ENCODE measurements around the gene DEF6.
"Not testable (repeated sequence)": the region's sequence is repeated elsewhere in the genome, so short reads cannot be mapped to it uniquely, and the experiment has no call there.

DEF6 gene

DNA sequence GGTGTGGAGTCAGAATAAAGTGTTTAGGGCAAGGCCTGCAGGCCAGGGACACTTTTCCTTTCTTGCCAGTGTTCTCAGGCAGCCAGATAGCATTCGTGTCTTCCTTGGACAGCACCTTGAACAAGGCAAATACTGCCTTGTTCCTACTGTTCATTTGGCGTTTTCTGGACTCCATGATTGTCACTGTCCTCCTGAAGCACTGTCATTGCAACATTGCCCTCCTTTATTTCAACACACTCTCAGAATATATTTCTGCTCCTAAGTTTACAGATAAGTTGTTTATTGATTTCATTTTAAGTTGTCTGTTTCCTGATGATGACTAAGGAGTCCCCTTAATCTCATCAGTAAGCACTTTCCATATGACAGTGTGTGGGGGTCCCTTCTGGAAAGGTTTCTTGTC lies 15.1 kb upstream of the DEF6 start:
- no peak for DNase-seq (ENCODE audit: low read depth in 2 of 2)

DNA sequence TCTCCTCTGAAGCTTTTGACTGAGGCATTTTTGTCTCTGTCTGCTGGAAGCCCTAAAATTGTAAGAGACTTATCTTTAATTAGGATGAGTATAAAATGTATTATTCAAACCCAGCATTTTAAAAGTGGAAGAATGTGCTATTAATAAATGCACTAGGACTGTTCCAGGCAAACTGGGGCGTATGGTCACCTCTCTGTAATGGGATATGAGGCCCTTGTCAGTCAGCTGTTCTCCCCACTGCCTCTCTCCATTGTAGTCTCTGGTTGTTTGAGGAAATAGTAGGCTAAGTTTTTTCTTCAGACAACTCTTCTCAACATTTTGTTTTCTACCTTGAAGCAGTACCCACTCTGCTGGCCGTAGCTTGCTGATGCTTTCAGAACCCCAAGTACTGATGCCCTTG lies 14.3 kb upstream of the DEF6 start:
- no peak for DNase-seq (ENCODE audit: low read depth in 2 of 2)

DNA sequence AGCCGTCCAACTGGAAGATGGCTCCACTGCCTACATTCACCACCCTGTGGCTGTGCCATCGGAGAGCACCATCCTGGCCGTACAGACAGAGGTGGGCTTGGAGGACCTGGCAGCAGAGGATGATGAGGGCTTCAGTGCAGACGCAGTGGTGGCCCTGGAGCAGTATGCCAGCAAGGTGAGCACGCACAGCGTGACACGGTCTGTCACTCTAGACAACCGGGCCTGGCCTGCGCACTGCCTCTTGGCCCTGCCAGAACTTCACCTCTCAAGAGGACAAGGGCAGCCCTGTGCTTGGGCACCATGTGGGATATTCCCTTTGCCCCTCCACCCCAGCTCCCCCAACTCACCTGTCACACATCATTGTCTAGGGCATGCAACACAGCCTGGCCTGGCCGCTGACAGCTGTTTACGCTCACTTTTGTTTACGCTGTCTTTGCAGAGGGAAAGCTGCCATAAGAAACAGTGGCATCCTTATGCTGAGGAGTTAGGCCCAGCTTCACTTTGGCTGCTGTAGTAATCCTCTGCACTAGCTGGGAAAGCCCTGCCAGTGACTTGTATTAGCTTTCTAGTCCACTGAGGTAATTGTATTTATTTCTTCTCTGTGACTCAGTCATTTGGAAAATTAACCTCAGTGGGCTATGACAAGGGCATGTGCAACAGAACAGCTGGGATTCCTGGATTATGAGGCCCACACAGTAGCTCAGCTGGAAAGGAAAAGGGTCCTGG lies 9.8 kb upstream of the DEF6 start:
- DNase-seq (ENCODE audit: low read depth in 2 of 2): no peak

DNA sequence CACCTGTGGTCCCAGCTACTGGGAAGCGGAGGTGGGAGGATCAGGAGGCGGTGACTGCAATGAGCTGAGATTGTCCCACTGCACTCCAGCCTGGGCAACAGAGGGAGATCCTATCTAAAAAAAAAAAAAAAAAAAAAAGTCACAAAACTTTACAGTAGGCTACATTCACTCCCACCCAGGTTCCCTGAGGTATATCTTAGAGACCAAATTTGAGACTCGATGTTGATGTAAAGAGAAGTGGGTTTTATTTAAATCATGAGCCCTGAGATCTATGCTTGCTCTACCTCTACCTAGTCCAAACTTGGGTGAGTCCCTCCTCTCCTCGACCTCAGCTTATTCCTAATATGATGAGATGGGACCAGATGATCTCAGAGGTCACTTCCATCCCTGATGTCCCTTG lies 8.8 kb upstream of the DEF6 start:
- no peak for DNase-seq (ENCODE audit: low read depth in 2 of 2)

DNA sequence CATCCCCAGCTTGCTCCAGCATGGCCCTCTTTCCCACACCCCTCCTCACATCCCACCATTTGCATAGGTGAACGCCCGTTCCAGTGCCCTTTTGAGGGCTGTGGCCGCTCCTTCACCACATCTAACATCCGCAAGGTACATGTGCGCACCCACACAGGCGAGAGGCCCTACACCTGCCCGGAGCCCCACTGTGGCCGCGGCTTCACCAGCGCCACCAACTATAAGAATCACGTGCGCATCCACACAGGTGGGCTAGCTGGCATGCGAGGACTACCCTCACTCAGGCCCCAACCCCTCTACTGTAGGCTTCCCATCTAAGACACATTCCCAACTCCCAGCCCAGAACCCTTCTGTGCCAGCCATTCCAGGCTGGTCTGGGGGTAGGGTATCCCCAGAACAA lies 6.1 kb upstream of the DEF6 start:
- DNase-seq (ENCODE audit: low read depth in 2 of 2): no peak

DNA sequence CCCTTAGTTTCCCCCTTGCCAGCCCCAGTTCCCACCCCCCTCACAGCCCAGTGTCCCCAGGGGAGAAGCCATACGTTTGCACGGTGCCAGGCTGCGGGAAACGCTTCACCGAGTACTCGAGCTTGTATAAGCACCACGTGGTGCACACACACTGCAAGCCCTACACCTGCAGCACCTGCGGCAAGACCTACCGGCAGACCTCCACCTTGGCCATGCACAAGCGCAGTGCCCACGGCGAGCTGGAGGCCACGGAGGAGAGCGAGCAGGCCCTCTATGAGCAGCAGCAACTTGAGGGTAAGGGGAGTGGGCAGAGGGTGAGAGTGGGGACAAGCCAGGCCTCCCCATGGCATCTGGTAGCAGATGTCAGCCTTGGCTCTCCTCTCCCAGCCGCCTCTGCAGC lies 5.1 kb upstream of the DEF6 start:
- DNase-seq (ENCODE audit: low read depth in 2 of 2): no peak

DNA sequence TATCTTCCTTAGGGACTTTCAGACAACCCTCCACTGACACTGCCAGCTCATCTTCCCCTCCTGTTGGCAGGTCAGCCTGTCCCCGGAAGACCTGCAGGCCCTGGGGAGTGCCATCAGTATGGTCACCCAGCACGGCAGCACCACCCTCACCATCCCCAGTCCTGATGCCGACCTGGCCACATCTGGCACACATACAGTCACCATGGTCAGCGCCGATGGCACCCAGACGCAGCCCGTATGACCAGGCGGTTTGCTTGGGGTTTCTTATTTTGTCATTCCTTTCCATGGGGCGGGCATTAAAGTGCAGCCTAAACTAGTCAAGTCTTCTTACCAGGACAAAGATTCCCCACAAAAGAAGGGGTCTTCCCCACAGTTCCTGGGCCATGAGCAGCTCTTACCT lies 3.9 kb upstream of the DEF6 start:
- no peak for DNase-seq (ENCODE audit: low read depth in 2 of 2)

DNA sequence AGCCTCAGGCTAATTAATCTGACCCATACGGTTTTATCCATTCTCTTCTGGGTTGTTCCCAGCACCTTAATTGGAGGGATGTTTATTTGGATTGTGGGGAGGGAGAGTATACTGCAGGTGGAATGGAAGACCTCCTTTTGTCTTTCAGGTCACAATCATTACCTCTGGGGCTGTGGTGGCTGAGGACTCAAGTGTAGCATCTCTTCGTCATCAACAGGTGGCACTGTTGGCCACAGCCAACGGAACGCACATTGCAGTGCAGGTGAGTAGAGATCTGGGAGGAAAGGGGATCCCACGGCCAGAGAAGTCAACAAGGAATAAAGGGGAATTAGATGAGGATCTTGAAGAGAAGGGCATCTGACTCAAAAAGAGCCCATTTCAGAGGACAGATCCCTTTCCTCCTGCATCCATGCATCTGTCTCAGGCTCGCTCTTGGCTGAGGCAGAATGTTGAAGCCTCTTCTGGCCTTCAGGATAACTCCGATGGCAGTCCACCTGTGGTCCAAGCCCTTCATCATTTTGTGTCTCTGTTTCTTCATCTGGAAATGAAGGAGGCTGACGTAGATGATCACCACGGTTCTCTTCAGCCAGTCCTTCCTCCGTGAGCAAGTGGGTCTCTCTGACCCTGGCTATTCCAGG lies 3.2 kb upstream of the DEF6 start:
- DNase-seq (ENCODE audit: low read depth in 2 of 2): no peak

DNA sequence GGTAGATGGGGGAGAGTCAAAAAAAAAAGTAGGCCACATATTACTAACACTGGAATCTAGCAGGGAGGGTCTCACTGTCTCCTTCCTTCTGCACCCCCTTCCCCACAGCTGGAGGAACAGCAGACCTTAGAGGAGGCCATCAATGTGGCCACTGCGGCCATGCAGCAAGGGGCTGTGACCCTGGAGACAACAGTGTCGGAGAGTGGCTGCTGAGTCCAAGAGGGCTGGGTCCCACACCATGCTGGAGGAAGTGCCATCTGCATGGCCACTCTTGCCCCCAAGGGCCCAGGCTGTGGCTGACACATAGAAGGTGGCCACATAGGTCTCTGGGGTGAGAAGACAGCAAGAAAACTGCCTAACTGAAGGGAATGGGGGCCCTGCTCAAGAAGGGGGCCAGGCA lies 2.6 kb upstream of the DEF6 start:
- DNase-seq (ENCODE audit: low read depth in 2 of 2): no peak

DNA sequence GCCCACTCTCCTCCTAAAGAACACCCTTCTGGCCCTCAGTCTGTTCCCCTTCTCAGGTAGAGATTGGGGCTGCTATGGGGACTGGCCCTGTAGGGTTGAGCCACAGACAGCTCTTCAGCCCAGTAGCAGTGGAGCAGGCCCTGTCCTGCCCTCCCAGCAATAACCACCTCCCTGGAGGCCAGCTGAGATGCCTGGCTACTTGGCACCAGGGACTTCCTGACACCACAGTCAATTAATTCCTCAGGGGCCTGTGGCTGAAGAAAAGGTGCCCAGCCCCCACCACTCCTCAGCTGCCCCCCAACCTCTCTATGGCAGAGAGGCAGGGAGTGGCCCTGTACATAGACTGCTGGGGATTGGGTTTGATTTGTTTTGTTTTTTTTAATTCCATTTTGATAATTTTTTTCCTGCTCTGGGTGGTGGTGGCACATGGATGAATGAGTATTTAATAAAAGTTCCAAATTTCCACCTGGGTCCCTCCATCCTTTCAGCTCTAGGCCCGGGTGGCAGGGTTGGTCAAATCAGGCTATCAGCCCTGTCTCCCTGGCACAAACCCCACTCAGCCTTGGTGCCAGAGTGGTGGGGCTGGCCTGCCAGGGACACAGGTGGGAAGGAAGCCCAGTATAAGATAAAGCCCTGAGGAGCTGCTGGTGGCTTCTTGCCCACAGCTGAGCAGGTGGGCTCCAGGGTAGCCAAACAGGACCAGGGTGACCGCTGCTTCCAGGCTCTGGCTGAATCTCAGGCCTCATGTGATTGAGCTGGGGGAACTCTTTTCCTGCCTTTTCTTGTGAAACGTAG lies 1.9 kb upstream of the DEF6 start:
- DNase-seq (ENCODE audit: low read depth in 2 of 2): no peak

DNA sequence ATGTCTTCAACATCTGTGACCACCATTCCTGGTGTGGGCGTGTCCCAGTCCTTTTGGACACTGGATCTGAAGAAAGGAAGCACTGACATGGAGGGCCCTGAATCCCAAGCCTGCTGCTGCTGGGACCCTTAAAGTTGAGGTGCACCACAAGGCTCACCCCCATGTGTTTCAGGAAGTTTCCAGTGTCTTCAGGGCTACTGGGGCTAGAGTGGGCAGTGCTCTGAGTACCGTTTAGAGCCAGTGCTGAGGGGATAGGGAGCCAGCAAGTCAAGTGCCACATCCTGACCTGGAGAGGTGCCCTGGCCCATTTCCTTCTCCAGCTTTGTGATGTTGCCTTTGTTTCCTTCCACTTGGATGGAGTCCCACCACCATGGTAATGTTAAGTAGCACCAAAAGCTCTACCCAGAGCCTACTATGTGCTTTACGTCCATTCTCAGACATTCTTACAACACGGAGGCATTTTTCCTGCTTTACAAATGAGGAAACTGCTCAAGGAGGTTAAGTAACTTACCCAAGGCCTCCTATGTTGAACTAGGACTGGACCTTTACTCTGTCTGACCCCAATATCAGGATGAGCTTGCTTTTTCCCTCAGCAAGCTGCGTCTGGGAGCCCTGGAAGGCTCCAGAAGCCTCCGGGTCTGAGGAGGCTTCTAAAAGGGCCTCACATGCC lies 552 bp upstream of the DEF6 start:
- no peak for DNase-seq (ENCODE audit: low read depth in 2 of 2)

DNA sequence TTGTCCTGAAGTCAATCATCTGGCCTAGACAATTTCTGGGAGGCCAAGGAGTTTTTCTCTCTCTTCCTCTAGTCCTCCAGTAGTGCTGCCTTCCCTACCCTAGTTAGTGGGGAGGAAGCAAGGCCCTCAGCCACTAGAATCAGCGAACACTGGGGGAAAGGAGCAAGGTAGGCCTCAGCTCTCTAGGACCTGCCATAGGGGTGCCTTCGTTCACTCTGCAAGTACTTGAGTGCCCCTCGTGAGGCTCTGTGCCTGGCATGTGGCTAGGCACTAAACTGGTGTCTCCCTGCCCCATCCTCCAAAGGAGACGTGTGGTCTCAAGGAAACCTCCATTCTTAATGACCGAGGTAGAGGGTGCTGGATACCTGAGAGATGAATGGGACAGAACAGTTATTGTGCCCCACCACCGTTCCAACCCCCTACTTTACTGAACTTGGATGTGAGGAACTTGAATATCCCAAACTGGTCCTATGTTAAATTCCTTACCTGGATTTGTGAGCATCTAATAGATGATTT lies 1.1 kb downstream of the DEF6 start:
- DNase-seq (ENCODE audit: low read depth in 2 of 2): no peak

DNA sequence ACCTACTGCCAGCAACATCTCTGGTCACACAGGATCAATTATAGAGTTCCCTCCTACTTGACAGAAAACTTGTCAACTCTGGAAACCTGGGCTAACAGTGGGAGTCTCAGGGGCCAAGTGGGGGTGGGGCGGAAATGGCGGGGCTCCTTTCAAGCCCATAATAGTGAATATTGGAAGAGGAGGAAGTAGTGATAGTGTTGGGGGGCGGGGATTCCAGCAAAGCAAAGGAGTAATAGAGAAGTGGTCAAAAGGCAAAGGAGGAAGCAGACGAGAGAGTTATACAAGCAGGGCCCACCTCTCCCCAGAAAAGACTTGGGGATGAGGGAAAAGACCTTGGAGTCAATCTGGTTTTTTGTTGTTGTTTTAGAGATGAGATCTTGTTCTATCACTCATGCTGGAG lies 2.1 kb downstream of the DEF6 start:
- DNase-seq (ENCODE audit: low read depth in 2 of 2): no peak

DNA sequence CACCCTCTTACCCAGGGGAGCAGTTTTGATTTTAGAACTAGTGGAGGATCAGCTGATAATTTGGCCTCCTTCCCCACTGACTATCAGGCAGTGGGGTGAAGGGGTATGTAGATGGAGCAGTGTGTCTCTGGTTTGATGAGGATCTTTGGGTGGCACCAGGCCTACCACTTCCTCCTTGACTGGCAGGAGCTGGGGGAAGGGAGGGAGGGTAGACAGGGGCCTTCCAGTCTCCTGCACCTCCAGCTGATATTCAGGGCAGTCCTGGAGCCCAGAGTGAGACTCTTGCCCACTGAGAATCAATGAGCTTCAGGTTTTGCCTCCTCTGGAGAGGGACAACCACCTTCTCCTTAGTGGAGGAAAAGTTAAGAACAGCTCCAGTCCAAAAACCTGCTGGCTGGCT lies 3.2 kb downstream of the DEF6 start:
- no peak for DNase-seq (ENCODE audit: low read depth in 2 of 2)

DNA sequence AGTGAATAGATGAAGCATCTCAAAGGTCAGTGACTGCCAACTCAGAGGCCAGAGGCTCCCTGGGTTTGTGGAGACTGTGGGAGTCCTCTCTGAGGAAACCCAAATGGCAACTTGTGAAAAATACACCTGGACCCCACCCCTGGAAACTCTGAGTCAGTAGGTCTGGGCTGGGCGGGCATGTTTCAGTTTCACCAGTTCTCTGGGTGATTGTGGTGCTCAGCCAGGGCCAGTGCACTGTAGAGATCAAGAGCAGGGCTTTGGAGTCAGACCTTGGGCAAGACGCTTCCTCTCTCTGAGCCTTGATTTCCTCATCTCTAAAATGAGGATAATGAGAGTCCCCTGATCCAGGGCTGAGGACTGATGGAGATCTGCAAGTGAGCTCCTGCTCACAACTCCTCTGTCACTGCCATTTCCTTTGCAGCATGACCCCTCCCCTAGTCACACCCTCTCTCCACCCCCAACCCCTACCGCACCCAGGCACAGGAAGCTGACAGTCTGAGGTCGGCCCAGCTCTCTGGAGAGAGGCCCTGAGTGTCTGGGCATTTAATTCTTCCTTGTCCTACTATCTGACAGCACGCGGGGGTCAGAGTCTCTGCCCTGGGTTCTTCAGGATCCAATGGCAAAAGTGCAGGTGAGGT lies 5.1 kb downstream of the DEF6 start:
- peak; percentile 71 to 85 for DNase-seq (ENCODE audit: low read depth in 2 of 2)

DNA sequence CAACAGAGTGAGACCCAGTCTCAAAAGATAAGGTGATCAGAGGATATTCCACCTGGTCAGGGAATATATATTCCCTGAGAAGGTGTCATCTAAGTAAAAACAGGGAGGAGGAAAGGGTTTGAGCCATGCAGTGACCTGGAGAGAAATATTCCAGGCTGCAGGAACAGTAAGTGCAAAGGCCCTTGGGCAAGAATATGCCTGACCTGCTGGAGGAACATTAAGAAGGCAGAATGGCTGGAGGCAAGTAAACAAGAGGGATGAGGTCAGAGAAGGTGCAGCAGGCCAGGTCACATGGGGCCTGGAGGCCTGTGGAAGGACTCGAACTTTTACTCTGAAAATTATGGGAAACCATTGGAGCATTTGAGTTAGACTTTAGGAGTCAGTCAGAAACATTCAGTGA lies 6.7 kb downstream of the DEF6 start:
- no peak for DNase-seq (ENCODE audit: low read depth in 2 of 2)

DNA sequence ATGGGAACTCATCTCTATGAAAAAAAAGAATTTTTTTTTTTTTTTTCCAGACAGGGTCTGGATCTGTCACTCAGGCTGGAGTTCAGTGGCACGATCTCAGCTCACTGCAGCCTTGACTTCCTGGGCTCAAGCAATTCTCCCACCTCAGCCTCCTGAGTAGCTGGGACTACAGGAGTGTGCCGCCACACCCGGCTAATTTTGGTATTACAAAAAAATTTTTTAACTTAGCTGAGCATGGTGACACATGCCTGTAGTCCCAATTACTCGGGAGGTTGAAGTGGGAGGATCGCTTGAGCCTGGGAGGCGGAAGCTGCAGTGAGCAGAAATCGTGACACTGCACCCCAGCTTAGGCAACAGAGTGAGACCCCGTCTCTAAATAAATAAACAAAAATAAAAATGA lies 7.5 kb downstream of the DEF6 start:
- DNase-seq (ENCODE audit: low read depth in 2 of 2): no peak

DNA sequence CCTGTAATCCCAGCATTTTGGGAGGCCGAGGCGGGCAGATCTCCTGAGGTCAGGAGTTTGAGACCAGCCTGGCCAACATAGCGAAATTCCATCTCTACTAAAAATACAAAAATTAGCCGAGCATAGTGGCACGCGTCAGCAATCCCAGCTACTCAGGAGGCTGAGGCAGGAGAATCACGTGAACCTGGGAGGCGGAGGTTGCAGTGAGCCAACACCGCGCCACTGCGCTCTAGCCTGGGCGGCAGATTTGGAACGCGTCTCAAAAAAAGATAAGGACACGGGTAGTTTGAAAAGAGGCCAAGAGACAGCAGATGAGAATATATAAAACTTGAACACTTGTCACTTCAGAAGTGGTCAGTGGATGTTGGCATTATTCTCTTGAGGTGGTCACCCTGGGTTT lies 9.5 kb downstream of the DEF6 start:
- DNase-seq (ENCODE audit: low read depth in 2 of 2): not testable (repeated sequence)

DNA sequence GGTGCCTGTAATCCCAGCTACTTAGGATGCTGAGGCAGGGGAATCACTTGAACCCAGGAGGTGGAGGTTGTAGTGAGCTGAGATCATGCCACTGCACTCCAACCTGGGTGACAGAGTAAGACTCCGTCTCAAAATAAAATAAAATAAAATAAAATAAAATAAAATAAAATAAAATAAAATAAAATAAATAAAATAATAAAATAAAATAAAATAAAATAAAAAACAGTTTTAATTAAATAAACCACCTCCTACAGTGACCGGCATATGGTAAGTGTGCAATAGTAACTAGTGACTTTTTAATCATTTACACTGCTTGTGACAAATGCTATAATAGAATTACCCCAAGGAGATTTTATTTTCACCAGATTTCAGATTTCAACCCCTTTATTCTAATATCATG lies 10.9 kb downstream of the DEF6 start:
- DNase-seq (ENCODE audit: low read depth in 2 of 2): not testable (repeated sequence)

DNA sequence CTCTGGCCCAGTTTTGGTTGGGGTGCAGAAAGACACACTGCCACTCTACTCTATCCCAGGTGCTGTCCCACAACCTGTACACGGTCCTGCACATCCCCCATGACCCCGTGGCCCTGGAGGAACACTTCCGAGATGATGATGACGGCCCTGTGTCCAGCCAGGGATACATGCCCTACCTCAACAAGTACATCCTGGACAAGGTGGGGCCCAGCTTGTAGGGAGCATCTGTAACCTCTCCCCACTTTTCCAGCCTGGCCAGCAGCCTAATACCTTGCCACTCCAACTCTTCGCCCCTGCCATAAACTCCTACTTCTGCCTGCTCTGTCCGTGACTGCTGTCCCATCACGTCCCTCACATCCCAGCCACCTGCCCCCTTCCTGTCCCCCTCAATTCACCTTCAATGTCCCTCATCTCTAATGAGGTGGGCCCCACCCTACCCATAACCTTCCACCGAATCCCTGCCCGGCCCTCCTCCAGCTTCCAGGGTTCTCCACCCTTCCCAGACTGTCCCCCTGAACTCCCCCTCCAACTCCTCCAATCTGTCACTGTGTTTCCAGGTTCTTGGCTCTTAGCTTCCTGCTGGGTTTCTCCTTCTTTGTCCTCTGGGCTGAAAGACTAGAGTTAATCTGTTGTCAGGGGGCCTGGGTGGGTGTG lies 12.1 kb downstream of the DEF6 start:
- DNase-seq (ENCODE audit: low read depth in 2 of 2): no peak

DNA sequence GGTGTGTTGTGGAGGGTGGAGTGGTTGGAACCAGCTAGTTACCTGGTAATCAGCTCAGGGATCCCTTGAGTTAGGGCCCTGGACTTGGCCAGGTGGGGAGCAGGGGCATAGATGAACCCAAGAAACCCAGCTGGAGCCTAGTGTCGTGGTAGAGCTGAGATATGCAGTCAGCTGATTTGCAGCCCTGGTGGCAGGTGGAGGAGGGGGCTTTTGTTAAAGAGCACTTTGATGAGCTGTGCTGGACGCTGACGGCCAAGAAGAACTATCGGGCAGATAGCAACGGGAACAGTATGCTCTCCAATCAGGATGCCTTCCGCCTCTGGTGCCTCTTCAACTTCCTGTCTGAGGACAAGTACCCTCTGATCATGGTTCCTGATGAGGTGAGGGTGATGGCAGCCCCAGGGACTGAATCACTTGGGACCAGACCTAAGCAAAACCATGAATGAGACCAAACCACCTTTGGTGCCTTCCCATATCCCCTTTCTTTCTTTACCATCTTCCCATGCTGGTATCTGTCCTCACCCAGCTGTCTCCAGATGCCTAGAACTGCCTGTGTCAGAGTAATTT lies 12.7 kb downstream of the DEF6 start:
- DNase-seq (ENCODE audit: low read depth in 2 of 2): no peak
